ENCODE measurements around the gene FOXP1.
"Not testable (repeated sequence)": the region's sequence is repeated elsewhere in the genome, so short reads cannot be mapped to it uniquely, and the experiment has no call there.

Gene FOXP1

DNA sequence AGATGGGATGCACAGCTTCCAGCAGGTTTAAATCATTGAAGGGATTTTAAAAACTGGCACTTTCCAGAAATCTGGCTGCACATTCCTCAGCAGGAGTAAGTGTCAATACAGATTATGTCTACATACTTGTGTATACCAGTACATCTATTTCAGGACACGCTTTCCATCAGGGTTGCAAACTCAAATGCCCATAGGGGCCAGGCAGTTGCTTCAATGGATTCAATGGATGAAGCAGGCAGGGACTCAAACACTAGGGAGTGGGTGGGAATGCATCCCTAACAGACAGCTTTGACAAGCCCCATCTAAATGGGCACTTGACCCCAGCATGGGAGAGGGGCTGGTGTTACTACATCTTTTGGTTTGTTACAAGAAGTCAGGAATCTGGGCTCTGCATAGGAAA, 136.8 kb downstream of the FOXP1 start:
- H3K4me3 ChIP-seq (ENCODE audit: low read length): no peak overlapping the region
- DNase-seq (ENCODE audit: low read depth, low spot score): no peak

DNA sequence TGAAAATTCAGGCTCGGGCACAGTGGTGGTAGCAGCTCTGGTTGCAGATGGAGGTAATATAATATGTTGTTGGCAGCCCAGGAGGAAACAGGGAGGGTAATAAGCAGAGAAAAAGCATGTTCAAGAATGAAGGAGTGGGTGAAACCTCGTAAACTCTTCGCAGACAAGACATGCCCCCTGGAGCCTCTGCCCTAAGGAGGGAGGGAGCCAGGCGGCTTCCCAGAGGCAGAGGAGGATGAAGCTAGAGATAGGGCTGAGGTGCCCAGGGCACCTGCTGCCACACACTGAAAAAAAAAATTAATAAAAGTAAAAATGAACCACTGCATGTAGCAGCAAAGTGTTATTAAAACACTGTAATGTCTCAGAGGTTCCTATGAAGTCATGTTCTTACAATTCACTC, 137.3 kb downstream of the FOXP1 start:
- DNase-seq (ENCODE audit: low read depth, low spot score): no peak
- no peak overlapping the region for H3K4me3 ChIP-seq (ENCODE audit: low read length)

DNA sequence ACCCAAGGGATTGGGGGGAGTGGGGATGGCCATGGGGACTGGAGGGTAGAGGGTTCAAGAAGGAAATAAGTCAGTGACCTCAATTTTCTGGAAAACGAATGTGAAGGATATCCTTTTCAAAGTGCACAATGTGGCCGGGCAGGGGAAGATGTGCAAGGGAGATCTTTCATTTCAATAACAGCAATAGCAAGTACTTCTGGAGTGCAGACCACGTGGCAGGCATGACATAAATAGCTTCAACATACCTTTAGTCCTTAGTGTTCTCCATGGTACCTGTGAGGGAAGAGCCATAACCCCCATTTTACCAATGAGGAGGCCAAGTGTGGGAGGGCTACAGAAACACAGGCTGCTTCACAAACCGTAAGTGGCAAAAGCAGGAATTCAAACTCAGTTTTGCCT, 138.7 kb downstream of the FOXP1 start:
- no peak for DNase-seq (ENCODE audit: low read depth, low spot score)
- H3K4me3 ChIP-seq (ENCODE audit: low read length): peak overlapping the region; percentile 27

DNA sequence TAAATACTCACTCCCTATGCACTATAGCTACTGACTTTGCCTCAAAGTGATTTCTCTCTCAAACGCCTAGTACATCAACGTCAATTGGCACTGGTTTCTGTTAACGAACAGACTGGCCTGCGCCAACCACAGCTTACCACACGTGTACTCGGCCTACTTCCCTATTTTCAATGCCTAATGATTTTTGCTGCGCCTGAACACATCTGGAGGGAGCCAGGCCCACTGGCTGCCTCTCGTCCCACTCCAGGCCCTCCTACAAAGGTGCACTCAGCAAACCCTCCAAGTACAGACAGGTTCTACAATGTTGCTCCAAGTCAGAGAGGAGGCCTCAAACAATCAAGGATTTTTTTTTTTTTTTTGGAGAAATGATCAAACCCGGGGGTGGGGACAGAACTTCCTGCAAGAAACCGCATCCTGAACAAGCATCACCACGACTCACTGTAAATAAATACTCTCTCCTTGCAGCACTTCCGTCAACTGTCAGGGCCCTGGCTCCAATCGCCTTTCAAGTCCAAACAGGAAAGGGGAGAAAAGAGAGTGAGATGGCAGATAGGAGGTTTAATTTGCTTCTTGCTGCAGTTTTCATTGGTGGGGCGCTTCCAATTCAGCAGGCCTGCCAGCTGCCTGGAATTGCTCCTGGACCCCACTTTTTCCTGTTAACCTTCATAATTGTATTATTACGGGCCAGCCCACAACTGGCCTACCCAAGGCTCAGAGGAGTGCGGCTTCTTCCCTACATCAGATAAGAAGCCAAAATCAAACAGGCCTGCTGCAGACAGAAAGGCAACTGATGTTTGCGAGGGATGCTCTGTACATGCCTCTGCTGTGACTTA, 139.3 kb downstream of the FOXP1 start:
- peak; percentile 99 for DNase-seq (ENCODE audit: low read depth, low spot score)
- H3K4me3 ChIP-seq (ENCODE audit: low read length): peak overlapping the region; percentile 39

DNA sequence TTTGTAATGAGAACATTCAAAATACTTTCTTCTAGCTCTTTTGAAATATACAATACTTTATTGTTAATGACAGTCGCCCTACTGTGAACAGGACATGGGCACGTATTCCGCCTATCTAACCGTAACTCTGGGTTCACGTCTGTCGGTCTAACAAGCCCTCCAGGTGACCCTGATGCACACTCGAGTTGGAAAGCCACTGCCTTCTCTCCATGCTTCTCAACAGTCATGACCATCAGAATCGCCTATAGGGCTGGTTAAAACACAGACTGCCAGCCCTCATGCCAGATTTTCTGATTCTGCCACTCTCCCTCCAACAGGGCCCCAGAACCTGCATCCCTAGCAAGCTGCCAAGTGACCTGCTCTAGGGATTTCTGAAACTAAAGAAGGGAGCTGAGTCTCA, 140.2 kb downstream of the FOXP1 start:
- peak overlapping the region; percentile 39; the same call in 1 of the 2 replicates for H3K4me3 ChIP-seq (ENCODE audit: low read length)
- DNase-seq (ENCODE audit: low read depth, low spot score): no peak

DNA sequence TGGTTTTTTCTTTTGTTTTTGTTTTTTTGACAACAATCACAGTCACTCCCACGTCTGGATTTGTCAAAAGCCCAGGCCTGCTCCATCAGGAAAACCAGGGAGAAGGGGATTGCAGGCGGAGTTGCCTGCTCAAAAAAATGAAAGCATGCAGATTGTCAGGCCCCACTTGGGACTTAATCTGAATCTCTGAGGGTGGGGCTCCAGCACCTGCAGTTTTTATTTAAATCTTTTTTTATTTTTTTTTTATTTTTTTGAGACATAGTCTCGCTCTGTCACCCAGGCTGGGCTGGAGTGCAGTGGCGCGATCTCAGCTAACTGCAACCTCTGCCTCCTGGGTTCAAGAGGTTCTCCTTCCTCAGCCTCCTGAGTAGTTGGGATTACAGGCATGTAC, 140.9 kb downstream of the FOXP1 start:
- no peak overlapping the region for H3K4me3 ChIP-seq (ENCODE audit: low read length)
- no peak for DNase-seq (ENCODE audit: low read depth, low spot score)

DNA sequence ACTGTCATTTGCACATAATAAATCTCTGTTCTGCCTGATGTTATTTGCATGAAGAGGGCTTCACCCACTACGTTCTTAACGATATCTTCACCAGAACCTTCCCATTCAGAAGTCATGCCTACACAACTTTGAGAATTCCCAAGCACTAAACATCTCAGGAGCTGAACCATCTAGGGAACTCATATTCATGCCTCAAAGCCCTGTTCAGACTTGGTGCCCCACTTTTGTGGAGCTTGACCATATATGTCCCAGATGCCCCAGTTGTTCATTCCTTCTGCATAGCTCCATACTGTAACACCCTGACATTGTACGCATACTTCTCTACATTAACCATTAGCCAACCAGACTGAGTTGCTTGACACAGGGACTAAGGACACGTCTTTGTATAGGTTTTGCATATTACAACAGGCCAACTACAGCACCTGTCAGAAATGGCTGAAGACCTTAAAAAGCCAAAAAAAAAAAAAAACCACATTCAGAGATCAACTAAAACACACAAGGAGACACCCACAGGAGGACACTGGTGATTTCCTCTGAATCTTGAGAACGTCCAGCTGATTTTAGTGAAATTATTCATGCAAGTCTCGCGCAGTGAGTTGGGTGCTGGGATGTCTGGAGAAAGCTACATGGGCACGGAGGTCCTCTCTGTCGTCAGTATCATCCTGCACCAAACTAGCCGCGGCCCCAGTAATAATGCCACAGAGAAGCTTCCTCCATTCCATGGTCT, 141.4 kb downstream of the FOXP1 start:
- DNase-seq (ENCODE audit: low read depth, low spot score): no peak
- no peak overlapping the region for H3K4me3 ChIP-seq (ENCODE audit: low read length)

DNA sequence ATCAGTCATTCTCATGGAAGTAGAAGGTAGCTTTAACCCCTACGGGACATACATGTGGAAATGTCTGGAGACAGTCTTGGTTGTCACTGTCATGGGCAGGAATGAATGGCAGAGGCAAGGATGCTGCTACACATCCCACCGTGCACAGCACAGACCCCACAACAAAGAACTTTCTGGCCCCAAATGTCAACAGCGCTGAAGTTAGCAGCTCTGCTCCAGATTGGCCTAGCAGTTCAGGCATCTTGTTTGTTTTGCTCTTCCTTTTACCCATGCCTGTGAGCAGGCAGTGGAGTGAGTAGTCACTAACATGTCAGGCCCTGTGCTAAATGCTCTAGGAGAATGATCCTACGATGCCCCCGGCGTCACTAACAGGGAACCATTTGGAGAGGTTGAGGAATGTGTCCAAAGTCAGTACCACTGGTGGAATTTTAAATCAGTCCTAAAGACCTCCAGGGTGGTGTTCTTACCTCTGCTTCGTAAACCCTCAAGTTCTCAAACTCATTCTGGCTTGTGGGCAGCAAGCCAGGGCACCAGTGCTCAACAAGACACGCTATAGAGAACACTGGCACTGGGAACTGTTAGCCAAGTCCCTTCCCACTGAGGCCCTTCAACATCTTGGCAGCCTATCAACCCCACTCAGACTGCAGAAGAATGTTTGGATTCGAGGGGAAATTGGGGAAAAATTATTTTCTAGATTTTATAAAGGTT, 142.2 kb downstream of the FOXP1 start:
- H3K4me3 ChIP-seq (ENCODE audit: low read length): no peak overlapping the region
- peak; percentile 73 for DNase-seq (ENCODE audit: low read depth, low spot score)

DNA sequence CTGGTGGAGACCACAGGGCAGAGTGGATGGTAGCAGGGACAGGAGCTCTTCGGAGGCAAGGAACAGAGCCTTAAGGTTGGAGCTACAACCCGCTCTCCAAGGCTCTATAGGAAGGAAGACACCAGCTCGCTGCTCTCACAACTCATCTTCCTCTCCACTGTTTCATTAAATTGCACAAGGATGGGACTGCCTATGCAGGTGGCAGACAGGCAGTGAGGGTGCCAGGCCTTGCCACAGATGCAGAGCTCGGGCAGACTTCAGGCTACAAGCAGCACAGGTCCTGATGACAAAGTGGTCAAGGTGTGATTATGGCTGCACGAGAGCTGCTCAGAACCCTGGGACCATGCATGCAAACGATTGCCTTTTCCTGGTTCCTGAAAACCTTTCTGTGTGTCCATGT, 144.6 kb downstream of the FOXP1 start:
- DNase-seq (ENCODE audit: low read depth, low spot score): no peak
- H3K4me3 ChIP-seq (ENCODE audit: low read length): no peak overlapping the region

DNA sequence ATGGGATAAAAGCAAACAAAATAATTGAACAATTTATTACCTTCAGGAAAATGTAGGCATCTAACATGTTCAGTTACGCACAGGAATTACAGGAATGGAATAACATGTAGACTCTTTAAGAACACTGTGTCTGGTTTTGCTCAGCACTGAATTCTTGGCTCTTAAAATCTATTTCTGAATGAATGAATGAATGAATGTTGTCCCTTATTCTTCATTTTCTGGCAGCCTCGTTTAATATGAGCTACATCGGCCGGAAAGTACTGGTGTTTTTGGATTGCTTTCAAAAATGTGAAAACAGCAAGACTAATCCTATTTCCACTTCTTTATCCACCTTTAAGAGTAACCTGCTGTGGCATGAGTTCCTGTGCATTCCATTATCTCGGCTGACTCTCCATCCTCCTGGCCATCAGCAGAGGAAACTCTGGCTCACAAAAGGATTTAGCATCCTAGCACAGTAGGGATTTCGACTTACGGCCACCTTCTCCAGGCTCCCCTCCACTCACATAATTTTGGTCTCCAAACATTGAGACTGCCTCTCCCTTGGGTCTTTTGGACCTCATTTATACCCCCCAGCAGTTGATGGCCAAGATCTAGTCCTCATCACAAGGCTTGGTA, 145.3 kb downstream of the FOXP1 start:
- no peak overlapping the region for H3K4me3 ChIP-seq (ENCODE audit: low read length)
- no peak for DNase-seq (ENCODE audit: low read depth, low spot score)

DNA sequence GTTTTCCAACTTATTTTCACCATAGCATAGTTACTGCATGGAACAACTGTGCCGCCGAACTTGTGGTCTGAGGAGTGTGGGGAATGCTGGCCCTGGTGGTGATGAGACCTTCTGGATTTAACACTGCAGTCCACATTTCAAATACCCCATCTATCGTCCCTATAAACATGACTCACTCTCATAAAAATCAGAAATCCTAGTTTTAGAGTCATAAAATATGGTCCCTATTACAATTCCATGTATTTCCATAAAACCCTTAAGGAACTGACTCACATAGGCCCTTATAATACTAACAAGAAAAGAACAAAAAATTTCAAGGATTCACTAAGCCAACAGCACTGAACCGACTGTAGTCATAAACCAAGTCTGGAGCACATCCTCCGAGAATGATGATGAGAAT, 147.2 kb downstream of the FOXP1 start:
- H3K4me3 ChIP-seq (ENCODE audit: low read length): no peak overlapping the region
- DNase-seq (ENCODE audit: low read depth, low spot score): no peak

DNA sequence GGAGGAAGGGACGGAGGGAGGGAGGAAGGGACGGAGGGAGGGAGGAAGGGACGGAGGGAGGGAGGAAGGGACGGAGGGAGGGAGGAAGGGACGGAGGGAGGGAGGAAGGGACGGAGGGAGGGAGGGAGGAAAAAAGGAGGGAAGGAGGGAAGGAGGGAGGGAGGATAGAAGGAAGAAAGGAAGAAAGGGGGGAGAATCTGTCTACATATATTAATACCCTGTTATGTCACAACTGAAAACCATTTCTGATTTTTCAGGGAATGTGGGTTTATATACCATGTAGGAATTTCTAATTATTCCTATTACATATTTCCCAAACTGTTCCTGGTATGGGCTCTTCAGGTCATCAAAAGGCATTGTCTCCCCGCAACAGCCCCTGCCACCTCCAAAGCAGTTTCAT, 147.7 kb downstream of the FOXP1 start:
- H3K4me3 ChIP-seq (ENCODE audit: low read length); DNase-seq (ENCODE audit: low read depth, low spot score): not testable (repeated sequence)

DNA sequence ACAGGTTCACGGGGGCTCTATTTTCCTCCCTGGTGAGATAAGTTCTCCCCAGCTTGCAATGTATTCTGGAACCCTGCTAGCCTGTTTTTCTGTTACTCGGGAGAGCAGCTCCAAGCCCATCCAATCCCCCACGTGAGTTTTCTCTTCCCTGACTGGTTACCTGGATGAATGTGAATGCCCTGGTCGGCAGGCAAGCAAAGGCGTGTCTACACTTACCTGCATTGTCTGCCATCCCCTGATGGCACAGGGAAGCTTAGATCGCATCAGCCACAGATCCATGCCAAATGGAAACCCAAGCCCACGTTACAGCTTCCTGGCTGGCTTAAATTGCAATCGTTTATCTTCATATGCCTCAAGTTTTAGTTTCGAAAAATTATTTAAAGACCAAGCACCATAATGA, 149.9 kb downstream of the FOXP1 start:
- DNase-seq (ENCODE audit: low read depth, low spot score): no peak

DNA sequence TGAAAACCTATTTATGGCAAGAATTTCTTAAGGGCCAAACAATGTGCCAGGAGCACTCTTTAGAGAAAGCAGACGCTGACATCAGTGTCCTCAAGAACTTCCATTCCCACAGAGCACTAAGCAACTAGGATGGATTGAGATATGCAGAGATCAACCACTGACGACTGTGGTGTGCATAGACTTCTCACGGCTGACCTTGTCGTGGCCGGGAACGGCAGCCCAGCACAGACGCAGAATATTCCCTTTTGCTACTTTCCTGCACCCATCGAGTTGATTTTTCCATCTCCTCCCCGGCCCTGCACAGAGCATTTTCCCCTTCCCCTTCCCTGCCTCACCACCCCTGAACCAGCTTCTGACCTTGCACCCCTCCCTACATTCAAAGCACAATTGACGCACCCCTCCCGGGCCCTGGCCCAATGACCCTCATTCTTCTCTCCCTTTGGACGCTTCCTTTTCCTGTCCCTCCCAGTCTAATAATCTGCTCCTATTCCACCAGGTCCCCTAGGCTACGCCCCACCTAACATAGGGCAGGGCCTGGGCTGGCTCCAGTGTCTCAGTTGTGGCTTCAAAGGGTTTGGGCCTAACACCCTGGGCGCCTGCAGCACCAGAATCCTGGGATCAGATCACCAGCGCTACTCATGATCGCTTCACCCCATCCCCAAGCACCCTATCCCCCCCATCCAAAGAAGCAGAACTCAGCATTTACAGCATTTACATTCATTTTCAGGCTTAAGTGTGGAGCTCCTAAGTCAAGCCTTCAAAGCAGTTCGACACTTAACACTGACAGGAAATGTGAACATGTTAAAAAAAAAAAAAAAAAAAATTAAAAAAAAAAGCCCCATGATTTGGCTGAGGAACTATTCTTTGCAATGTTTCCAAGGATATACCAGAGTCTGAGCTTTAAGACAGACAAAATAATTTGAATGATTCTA, 151.2 kb downstream of the FOXP1 start:
- no peak overlapping the region for H3K4me3 ChIP-seq (ENCODE audit: low read length)
- no peak for DNase-seq (ENCODE audit: low read depth, low spot score)

More for the DNA sequence above, 149.9 kb downstream of the FOXP1 start:
- H3K4me3 ChIP-seq (ENCODE audit: low read length): no peak overlapping the region

DNA sequence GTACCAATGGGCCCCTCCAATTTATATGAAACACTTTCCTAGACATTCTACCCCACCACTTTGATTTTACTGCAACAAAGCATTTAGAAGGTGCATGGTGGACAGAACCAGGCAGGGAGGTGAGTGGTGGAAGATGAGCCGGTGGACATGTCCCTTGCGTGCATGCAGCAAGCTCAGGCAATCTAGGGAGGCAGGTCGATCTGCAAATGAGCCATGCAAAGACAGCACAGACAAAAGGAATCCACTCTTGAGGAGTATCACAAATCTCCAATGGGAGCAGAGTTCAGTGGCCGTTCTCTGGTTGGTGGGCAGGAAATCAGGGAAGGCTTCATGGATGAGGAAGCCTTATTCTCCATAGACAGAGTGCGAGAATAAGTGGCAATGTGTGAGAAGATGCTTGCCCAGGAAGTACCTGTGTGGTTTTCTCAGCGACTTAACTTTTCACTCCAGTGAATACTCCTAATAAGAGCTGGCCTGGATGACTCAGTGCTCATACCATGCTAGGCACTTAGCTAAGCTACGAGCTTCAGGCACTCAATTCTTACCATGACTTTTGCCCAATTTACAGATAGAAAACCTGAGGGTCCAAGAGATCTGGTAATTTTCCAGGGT, 152.5 kb downstream of the FOXP1 start:
- no peak for DNase-seq (ENCODE audit: low read depth, low spot score)
- H3K4me3 ChIP-seq (ENCODE audit: low read length): no peak overlapping the region

DNA sequence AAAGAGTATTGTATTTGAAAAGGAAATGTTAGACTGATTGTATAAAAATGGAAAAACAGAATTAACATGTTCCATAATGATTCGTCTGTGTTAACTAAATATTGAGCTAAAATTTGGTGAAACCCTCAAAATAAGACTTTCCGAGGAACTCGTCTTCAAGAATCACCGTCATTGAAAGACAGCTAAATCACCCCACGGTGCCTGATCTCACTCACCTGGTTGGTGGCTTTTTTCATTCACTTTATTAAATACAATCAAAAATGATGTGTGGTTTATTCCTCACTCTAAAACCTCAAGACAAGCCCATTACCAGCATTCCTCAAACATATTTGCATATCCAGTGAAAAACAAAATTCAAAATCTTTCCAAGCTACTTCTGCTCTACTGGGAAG, 153.9 kb downstream of the FOXP1 start:
- no peak for DNase-seq (ENCODE audit: low read depth, low spot score)

DNA sequence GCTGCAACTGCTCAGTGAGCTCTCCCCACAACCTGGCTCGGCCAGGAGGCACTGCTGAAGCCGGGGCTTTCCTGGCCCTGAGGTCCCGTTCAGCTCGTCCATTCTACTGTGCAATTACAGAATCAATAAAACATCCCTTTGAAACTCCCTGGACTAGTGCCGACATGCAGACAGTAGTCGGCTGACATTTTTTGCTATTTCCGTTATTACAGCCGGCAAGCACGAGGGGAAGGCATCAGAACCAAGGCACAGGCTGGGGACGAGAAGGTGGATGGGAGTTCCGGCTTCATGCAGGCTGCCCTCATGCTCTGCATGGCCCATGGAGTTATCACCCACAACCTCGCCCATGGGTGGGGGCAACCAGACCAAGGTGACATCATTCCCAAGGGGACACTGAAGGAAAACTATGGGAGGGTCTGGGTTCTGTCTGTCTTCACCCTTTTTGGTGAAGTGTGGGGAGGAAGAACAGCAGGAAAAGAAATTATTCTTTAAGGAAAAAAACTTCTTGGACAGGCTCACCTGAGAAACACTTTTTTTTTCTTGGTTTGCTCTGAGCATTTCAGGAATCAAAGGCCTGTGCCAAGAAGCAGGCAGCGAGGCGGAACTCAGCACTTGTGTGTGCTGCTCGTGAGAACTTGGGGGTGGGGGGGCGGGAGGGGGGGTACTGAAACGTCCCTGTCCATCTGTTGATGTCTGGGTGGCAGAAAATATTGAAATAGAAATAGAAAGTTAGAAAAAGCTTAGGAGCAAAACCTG, 154.5 kb downstream of the FOXP1 start:
- H3K4me3 ChIP-seq (ENCODE audit: low read length): no peak overlapping the region
- no peak for DNase-seq (ENCODE audit: low read depth, low spot score)

More for the DNA sequence above, 153.9 kb downstream of the FOXP1 start:
- no peak overlapping the region for H3K4me3 ChIP-seq (ENCODE audit: low read length)

Data from Jurkat, Clone E6-1 (cell line).